A549 treated with DMSO at 1 μM for 4 hours (cell line): ENCODE measurements around the gene TGFBR3L. TPM values are rescaled to one million over a fixed set of nuclear protein-coding genes. Genes with fewer than 3 reads are reported as not detected.

Source experiments
- total RNA-seq: library from RNA; stranded (reverse); fragments of 200-300 nt; extraction: Qiagen RNA extraction; gene quantifications from 5 replicates; pipeline ENCODE4 v1.2.3, GENCODE V29; 2022; ENCODE audit warnings: low read depth

The TGFBR3L gene
- 0.52 to 1.8 TPM (median 1.7 TPM) in 5 replicates for total RNA-seq

GRCh38 chr19:7914598-7915045 lies at the start of gene TGFBR3L:
Gene TGFBR3L, plus strand, starts transcription at chr19:7914830.

GRCh38 chr19:7874076-7874896 lies 40.3 kb upstream of the TGFBR3L start, which contains the start of gene PRR36:
Gene PRR36, minus strand, starts transcription at chr19:7874390. Its CDS starts 701 bp downstream, at chr19:7873689.

GRCh38 chr19:7888145-7888825 lies 26.3 kb upstream of the TGFBR3L start, which contains the start of gene LRRC8E:
Gene LRRC8E, plus strand, starts transcription at chr19:7888510. Its CDS starts 7,094 bp downstream, at chr19:7895604.

GRCh38 chr19:7903244-7904073 lies 11.2 kb upstream of the TGFBR3L start, which contains the start of gene MAP2K7:
Gene MAP2K7, plus strand, starts transcription at chr19:7903877. Its CDS starts 68 bp downstream, at chr19:7903945.

GRCh38 chr19:7919610-7920518 lies 5.2 kb downstream of the TGFBR3L start, which contains the start of gene SNAPC2:
Gene SNAPC2, plus strand, starts transcription at chr19:7920338. Its CDS starts 29 bp downstream, at chr19:7920367.

GRCh38 chr19:7926021-7926726 lies 11.5 kb downstream of the TGFBR3L start, which contains the start of gene CTXN1:
Gene CTXN1, minus strand, starts transcription at chr19:7926135. Its CDS starts 597 bp downstream, at chr19:7925538.

GRCh38 chr19:7943444-7944176 lies 29.0 kb downstream of the TGFBR3L start, which contains the start of gene TIMM44:
Gene TIMM44, minus strand, starts transcription at chr19:7943666. Its CDS starts 15 bp downstream, at chr19:7943651.

Other genes starting within 250 kb of the TGFBR3L start
- gene RETN, start 245.8 kb upstream of the TGFBR3L start, total RNA-seq = not detected in 5 replicates
- gene MCEMP1, start 237.7 kb upstream of the TGFBR3L start, total RNA-seq = not detected in 5 replicates
- 43.8 to 95.6 TPM (median 89.8 TPM) in 5 replicates for gene TRAPPC5, start 234.0 kb upstream of the TGFBR3L start, total RNA-seq
- not detected in 5 replicates for gene FCER2, start 212.7 kb upstream of the TGFBR3L start, total RNA-seq
- gene CLEC4G, start 182.7 kb upstream of the TGFBR3L start, total RNA-seq = not detected in 5 replicates
- gene CD209, start 167.3 kb upstream of the TGFBR3L start, total RNA-seq = not detected in 5 replicates
- 0.06 TPM in 1 of 5 replicates, not detected in the others for gene CLEC4M, start 151.6 kb upstream of the TGFBR3L start, total RNA-seq
- 1.3 to 1.7 TPM (median 1.5 TPM) in 5 replicates for gene EVI5L, start 84.6 kb upstream of the TGFBR3L start, total RNA-seq
- 0.20 to 0.48 TPM (median 0.34 TPM) in 5 replicates for gene PRR36, start 40.4 kb upstream of the TGFBR3L start, total RNA-seq
- gene LRRC8E, start 26.3 kb upstream of the TGFBR3L start, total RNA-seq = 6.1 to 8.9 TPM (median 7.1 TPM) in 5 replicates
- 11.8 to 18.7 TPM (median 16.9 TPM) in 5 replicates for gene MAP2K7, start 11.0 kb upstream of the TGFBR3L start, total RNA-seq
- gene SNAPC2, start 5.5 kb downstream of the TGFBR3L start, total RNA-seq = 19.9 to 29.9 TPM (median 28.1 TPM) in 5 replicates
- 10.0 to 22.5 TPM (median 17.0 TPM) in 5 replicates for gene CTXN1, start 11.3 kb downstream of the TGFBR3L start, total RNA-seq
- 23.8 to 33.8 TPM (median 29.2 TPM) in 5 replicates for gene TIMM44, start 28.8 kb downstream of the TGFBR3L start, total RNA-seq
- gene ELAVL1, start 90.8 kb downstream of the TGFBR3L start, total RNA-seq = 69.1 to 74.2 TPM (median 72.4 TPM) in 5 replicates
- not detected in 5 replicates for gene CCL25, start 137.9 kb downstream of the TGFBR3L start, total RNA-seq
- gene FBN3, start 234.8 kb downstream of the TGFBR3L start, total RNA-seq = 0.01 TPM in 1 of 5 replicates, not detected in the others